Measurements from ENCODE around the gene MSANTD2. TPM values are rescaled to one million over a fixed set of nuclear protein-coding genes. Genes with fewer than 3 reads are reported as not detected.
"Not testable (repeated sequence)": the region's sequence is repeated elsewhere in the genome, so short reads cannot be mapped to it uniquely, and the experiment has no call there.

MSANTD2 gene
- total RNA-seq, 2 experiments from 2014 or later = 5.8 to 7.3 TPM

DNA sequence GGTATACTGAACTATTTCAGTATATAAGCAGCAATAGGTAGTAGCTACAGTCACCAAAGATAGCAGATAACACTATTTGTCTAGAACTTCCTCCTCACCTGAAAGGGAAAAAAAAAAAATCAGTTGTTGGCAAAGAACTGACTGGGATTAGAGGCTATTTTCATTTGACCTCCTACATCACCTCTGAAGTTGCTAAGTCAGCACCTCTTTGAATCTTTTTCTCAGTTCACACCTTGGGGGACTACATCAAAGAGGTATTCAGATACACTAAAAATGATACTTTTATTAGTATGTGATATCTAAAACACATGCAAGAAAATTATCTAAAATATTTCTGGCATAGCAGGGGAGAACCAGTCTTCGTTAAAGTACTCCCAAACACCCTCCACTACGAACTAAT, 16.2 kb downstream of the MSANTD2 start:
- Mint-ChIP-seq H3K4me3 (no peak overlapping the region), H3K27ac (no peak overlapping the region), H3K27me3 (no peaks in the 10 kb centered on the region), H3K4me1 (ENCODE audit: low read depth) (peaks cover 9% of the 10 kb centered on the region), H3K36me3 (ENCODE audit: low read depth) (no peaks in the 10 kb centered on the region), H3K9me3 (no peaks in the 10 kb centered on the region)
- POLR2A ChIA-PET = interaction anchor here (1.1 kb wide), 1 partner anchor 15 kb away, joined by 3 read pairs; no protein-coding TSS in a partner anchor
- TF ChIP-seq, protein P1, sequence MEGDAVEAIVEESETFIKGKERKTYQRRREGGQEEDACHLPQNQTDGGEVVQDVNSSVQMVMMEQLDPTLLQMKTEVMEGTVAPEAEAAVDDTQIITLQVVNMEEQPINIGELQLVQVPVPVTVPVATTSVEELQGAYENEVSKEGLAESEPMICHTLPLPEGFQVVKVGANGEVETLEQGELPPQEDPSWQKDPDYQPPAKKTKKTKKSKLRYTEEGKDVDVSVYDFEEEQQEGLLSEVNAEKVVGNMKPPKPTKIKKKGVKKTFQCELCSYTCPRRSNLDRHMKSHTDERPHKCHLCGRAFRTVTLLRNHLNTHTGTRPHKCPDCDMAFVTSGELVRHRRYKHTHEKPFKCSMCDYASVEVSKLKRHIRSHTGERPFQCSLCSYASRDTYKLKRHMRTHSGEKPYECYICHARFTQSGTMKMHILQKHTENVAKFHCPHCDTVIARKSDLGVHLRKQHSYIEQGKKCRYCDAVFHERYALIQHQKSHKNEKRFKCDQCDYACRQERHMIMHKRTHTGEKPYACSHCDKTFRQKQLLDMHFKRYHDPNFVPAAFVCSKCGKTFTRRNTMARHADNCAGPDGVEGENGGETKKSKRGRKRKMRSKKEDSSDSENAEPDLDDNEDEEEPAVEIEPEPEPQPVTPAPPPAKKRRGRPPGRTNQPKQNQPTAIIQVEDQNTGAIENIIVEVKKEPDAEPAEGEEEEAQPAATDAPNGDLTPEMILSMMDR (IDR thresholded peaks at IDR 0.05) = no peak
- DNase-seq (no peak), ATAC-seq (no peak)
- CTCF ChIA-PET = interaction anchor here (0.9 to 3.1 kb wide), 5 partner anchors 10 to 82 kb away, joined by 3 to 16 read pairs (median 3); partner anchors contain the start of genes ESAM and NRGN
- intact Hi-C loops (cut with micrococcal nuclease) = no loop called here

DNA sequence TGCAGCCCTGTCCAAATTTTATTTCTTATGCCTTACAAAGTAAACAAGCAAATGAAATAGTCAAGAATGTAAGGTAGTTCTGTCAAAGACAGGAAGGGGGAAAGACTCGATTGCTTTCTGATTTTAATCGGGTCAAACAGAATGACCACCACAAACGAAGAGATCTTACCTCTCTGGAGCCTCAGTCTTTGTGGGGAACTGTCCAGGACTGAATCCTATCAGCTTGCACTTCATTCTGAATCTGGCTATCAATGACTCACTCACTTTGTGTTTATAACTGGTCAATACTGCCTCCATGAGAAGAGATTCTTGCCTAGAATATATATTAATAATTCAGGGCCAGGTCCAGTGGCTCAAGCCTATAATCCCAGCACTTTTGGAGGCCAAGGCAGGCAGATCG, 17.2 kb downstream of the MSANTD2 start:
- Mint-ChIP-seq H3K36me3 (ENCODE audit: low read depth) (no peaks in the 10 kb centered on the region), H3K9me3 (no peaks in the 10 kb centered on the region), H3K4me1 (ENCODE audit: low read depth) (peaks cover 9% of the 10 kb centered on the region), H3K4me3 (no peak overlapping the region), H3K27ac (no peak overlapping the region), H3K27me3 (no peaks in the 10 kb centered on the region)
- intact Hi-C loops (cut with micrococcal nuclease) = no loop called here
- POLR2A ChIA-PET = interaction anchor here (1.3 kb wide), 1 partner anchor 15 kb away, joined by 3 read pairs; no protein-coding TSS in a partner anchor
- no peak for ATAC-seq
- TF ChIP-seq, protein P1 (IDR thresholded peaks at IDR 0.05) = no peak
- CTCF ChIA-PET = interaction anchor here (0.6 to 3.1 kb wide), 3 partner anchors 8 to 14 kb away, joined by 3 to 16 read pairs (median 9); no protein-coding TSS in a partner anchor
- no peak for DNase-seq

DNA sequence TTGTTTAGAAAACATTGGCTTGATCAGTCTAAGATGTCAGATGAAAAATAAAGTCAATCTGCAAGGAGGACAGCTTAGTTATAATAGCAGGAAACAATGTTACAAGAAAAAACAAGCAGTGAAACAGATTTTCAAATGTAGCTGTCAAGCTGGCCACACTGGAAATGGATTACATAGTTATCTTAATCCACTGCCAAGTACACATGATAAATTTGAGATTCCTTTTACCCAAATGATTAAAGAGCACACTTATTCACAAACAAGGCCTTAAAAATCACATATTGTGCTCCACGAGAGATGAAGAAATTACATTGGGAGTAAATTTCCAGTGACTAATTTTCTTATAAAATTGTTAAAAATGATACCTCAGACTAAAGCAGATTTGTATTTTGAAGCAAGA, 20.6 kb downstream of the MSANTD2 start:
- Mint-ChIP-seq H3K27ac (no peak overlapping the region), H3K36me3 (ENCODE audit: low read depth) (peaks cover 8% of the 10 kb centered on the region), H3K4me3 (no peak overlapping the region), H3K4me1 (ENCODE audit: low read depth) (peaks cover 19% of the 10 kb centered on the region), H3K9me3 (no peaks in the 10 kb centered on the region), H3K27me3 (no peaks in the 10 kb centered on the region)
- no peak for DNase-seq
- TF ChIP-seq, protein P1 (IDR thresholded peaks at IDR 0.05) = no peak
- POLR2A ChIA-PET = no interaction called here
- CTCF ChIA-PET = interaction anchor here (1.3 to 4.2 kb wide), 5 partner anchors 13 to 58 kb away, joined by 3 to 19 read pairs (median 6); partner anchors contain the start of genes ESAM and NRGN
- intact Hi-C loops (cut with micrococcal nuclease) = no loop called here
- no peak for ATAC-seq

DNA sequence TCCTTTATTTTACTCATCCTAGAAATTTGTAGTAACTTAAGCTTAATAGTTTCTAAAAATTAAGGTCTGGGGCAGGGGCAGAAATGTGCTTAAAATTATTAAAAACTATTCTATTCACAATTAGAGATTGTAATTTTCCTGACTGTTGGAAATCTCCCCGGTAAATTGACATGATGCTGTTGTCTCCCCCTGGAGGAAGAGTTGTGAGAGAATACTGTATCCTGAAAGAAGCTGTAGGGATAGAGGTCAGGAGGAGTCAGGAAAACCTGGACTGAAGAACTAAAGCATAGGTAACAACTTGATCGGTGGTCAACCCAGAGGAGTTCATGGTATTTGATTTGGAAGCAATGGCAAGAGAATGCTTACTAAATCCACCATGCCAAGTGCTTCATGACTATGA, 21.9 kb downstream of the MSANTD2 start:
- ChIA-PET CTCF (interaction anchor here (1.9 to 4.2 kb wide), 3 partner anchors 15 to 58 kb away, joined by 6 to 19 read pairs (median 15); partner anchors contain the start of gene ESAM), POLR2A (interaction anchor here (0.7 kb wide), 1 partner anchor 9 kb away, joined by 3 read pairs; no protein-coding TSS in a partner anchor)
- intact Hi-C loops (cut with micrococcal nuclease) = no loop called here
- ATAC-seq (no peak), DNase-seq (no peak)
- Mint-ChIP-seq H3K27me3 (no peaks in the 10 kb centered on the region), H3K9me3 (no peaks in the 10 kb centered on the region), H3K36me3 (ENCODE audit: low read depth) (peaks cover 8% of the 10 kb centered on the region), H3K4me1 (ENCODE audit: low read depth) (peaks cover 11% of the 10 kb centered on the region), H3K27ac (no peak overlapping the region), H3K4me3 (no peak overlapping the region)
- TF ChIP-seq, protein P1 (IDR thresholded peaks at IDR 0.05) = no peak

DNA sequence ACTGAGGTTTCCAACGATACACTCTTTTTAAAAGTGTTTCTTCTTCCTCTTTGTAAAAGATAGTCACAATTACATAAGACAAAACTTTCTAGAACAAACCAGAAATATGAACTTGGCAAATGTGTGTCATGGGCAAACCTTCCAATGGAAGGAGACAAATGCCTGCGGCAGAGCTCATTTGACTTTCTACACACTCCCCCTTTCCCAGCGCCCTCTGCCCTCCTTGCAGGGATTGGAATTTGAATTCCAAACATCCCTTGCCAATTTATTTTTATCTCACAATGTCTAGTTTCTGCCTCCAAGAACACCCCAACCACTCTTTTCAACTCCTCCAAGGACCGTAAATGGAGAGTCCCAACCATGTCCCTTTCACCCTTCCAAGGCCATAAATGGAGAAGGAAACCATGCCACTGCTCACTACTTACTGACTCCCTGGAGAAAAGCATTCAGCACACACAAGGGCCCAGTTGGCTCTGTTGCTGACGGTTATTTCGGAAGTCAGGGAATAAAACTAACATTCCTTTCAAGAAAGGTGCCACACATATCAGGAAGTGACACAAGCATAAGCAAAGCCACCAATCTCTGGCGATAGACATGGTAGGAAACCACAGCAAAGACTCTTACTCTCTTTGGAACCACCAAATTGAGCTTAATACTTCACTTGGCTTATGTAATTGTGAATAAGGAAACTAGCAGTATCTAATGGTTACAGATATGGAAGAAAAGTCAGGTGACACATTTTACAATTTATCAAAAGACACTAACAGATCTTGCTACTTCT, 23.2 kb downstream of the MSANTD2 start:
- ChIA-PET CTCF (interaction anchor here (1.3 to 4.2 kb wide), 2 partner anchors 16 to 19 kb away, joined by 3 to 19 read pairs; no protein-coding TSS in a partner anchor), POLR2A (no interaction called here)
- peaks cover 8% of the 10 kb centered on the region for H3K36me3 Mint-ChIP-seq (ENCODE audit: low read depth)
- H3K4me3 Mint-ChIP-seq = no peak overlapping the region
- H3K27ac Mint-ChIP-seq = no peak overlapping the region
- no peak for DNase-seq
- intact Hi-C loops (cut with micrococcal nuclease) = no loop called here
- TF ChIP-seq, protein P1 (IDR thresholded peaks at IDR 0.05) = no peak
- no peak for ATAC-seq
- no peaks in the 10 kb centered on the region for H3K27me3 Mint-ChIP-seq
- H3K4me1 Mint-ChIP-seq (ENCODE audit: low read depth) = peaks cover 11% of the 10 kb centered on the region
- H3K9me3 Mint-ChIP-seq = no peaks in the 10 kb centered on the region

DNA sequence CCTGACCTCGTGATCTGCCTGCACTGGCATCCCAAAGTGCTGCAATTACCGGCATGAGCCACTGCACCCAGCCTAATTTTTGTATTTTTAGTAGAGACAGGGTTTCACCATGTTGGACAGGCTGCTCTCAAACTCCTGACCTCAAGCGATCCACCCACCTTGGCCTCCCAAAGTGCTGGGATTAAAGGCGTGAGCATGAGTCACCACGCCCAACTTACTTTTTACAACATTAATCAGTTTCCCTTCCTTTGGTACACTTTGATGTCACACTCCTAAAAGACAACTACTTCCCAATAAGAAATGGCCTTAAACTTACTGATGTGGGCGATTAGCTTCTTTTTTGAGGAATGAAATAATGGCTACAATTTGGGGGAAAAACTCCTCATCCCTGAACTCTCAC, 29.2 kb downstream of the MSANTD2 start:
- H3K27ac Mint-ChIP-seq; H3K4me1 Mint-ChIP-seq (ENCODE audit: low read depth); H3K36me3 Mint-ChIP-seq (ENCODE audit: low read depth); intact Hi-C loops (cut with micrococcal nuclease); CTCF ChIA-PET; POLR2A ChIA-PET; DNase-seq; H3K27me3 Mint-ChIP-seq; ATAC-seq; H3K4me3 Mint-ChIP-seq; H3K9me3 Mint-ChIP-seq: not testable (repeated sequence)

Data from activated CD8-positive, alpha-beta T cell treated with anti-CD3 and anti-CD28 coated beads for 36 hours (primary cell).